Adrenal gland (tissue), 5 donors: ENCODE results near the gene PNLIPRP2.

Source experiments
- CTCF ChIP-seq, 6 experiments: fragments of 450-650 bp in 4 of 6; fragments of 200-600 bp in 2 of 6; sonication (generic) in 1 of 6; IDR thresholded peaks; 1 replicate in 5 of 6; 2 replicates in 1 of 6; pipeline versions ENCODE4 v1.5.1 to v1.8.0; 2016 to 2021; ENCODE audit warnings: antibody characterized with exemption in 6 of 6, mild to moderate bottlenecking in 2 of 6, moderate library complexity in 1 of 6
- POLR2A ChIP-seq, 2 donors: fragments of 450-650 bp; IDR thresholded peaks; one replicate each; pipeline ENCODE4 v1.6.1; 2017; ENCODE audit warnings: antibody characterized with exemption in 2 of 2, mild to moderate bottlenecking in 2 of 2, moderate library complexity in 1 of 2
- donor health status: DM: no; HTN: no; CAD: no.

GRCh38 chr10:116668446-116668845, 47.7 kb downstream of the PNLIPRP2 start:
- TF ChIP-seq POLR2A (IDR thresholded peaks at IDR 0.05) (no peak), CTCF (IDR thresholded peaks at IDR 0.05) (no peak)
